ENCODE data around the gene ZNF281.
"Not testable (repeated sequence)": the region's sequence is repeated elsewhere in the genome, so short reads cannot be mapped to it uniquely, and the experiment has no call there.

GRCh38 chr1:200357925-200358324 is 51.9 kb downstream of the ZNF281 start:
- TF ChIP-seq CTCF (IDR thresholded peaks at IDR 0.05 in 8 of 11, conservative IDR thresholded peaks at IDR 0.05 in 3 of 11); POLR2A (IDR thresholded peaks at IDR 0.05): not testable (repeated sequence)

Data from spleen (tissue), 7 donors.